ENCODE results near the gene TPSAB1. TPM values are rescaled to one million over a fixed set of nuclear protein-coding genes. Genes with fewer than 3 reads are reported as not detected.

Gene TPSAB1
- total RNA-seq, 2 experiments from 2014 or later, result not detected

DNA sequence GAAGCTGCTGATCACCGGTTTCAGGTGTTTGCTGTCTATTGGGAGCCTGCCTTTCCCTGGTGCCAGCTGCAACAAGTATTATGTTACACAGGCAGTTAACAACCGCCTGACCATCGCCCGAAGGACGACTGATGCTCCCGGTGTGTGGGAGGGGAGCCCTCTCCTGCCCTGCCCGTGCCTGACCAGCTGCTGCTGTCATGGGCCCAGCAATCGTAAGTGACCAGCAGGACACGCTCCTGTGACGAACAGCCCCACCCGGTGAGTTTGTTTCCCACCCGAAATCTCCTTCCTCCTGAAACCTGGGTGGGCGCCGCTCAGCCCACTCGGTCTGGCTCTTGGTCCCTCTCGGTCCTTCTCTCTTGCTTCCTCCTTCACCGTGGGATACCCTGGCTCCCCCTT, 51.1 kb downstream of the TPSAB1 start:
- Mint-ChIP-seq H3K4me1 (ENCODE audit: low read depth) (no peaks in the 10 kb centered on the region), H3K4me3 (no peak overlapping the region), H3K36me3 (ENCODE audit: low read depth) (no peaks in the 10 kb centered on the region), H3K27ac (no peak overlapping the region), H3K9me3 (ENCODE audit: insufficient read depth) (no peaks in the 10 kb centered on the region), H3K27me3 (ENCODE audit: low read depth) (peaks cover 28% of the 10 kb centered on the region)
- DNase-seq, result no peak
- ATAC-seq, result no peak
- CTCF ChIA-PET, result interaction anchor here (1.7 kb wide), 1 partner anchor 9 kb away, joined by 7 read pairs; no protein-coding TSS in a partner anchor
- POLR2A ChIA-PET, result no interaction called here

Other genes starting within 250 kb of the TPSAB1 start
- not detected for gene SSTR5, start 168.0 kb upstream of the TPSAB1 start, total RNA-seq
- gene C1QTNF8, start 144.5 kb upstream of the TPSAB1 start, total RNA-seq, result not detected
- gene CACNA1H, start 87.6 kb upstream of the TPSAB1 start, total RNA-seq, result under 1 TPM; 0.57 to 0.92 TPM
- gene TPSG1, start 15.4 kb upstream of the TPSAB1 start, total RNA-seq, result not detected
- not detected for gene TPSB2, start 10.5 kb upstream of the TPSAB1 start, total RNA-seq
- not detected for gene TPSD1, start 15.4 kb downstream of the TPSAB1 start, total RNA-seq
- 100 to 1,000 TPM; 207 to 237 TPM for gene UBE2I, start 68.9 kb downstream of the TPSAB1 start, total RNA-seq
- under 1 TPM; 0.24 to 0.63 TPM for gene BAIAP3, start 92.9 kb downstream of the TPSAB1 start, total RNA-seq
- 10 to 100 TPM; 48.5 to 50.7 TPM for gene TSR3, start 111.2 kb downstream of the TPSAB1 start, total RNA-seq
- 10 to 100 TPM; 24.2 to 25.1 TPM for gene GNPTG, start 111.2 kb downstream of the TPSAB1 start, total RNA-seq
- gene UNKL, start 174.0 kb downstream of the TPSAB1 start, total RNA-seq, result 10 to 100 TPM; 19.6 to 24.9 TPM
- gene UQCC4, start 180.0 kb downstream of the TPSAB1 start, total RNA-seq, result 10 to 100 TPM; 17.2 to 20.1 TPM
- gene PERCC1, start 190.4 kb downstream of the TPSAB1 start, total RNA-seq, result under 1 TPM in 1 of 2 experiments, not detected in 1; 0.37 TPM
- 1 to 10 TPM; 1.5 to 2.1 TPM for gene CCDC154, start 203.9 kb downstream of the TPSAB1 start, total RNA-seq
- 10 to 100 TPM; 41.9 to 43.9 TPM for gene CLCN7, start 234.3 kb downstream of the TPSAB1 start, total RNA-seq
- gene PTX4, start 248.2 kb downstream of the TPSAB1 start, total RNA-seq, result not detected